Stimulated activated naive CD4-positive, alpha-beta T cell (primary cell): ENCODE results near the gene TRIM23.

ENCODE experiments used
- DNase-seq, 6 experiments: peaks; one replicate each; lab custom pipeline; 2025; lab: John Stamatoyannopoulos, UW

The TRIM23 gene

GRCh38 chr5:65563777-65564176, 60.4 kb downstream of the TRIM23 start:
- peak in 1 of 6 experiments; percentile 22 for DNase-seq

GRCh38 chr5:65562731-65563701, 61.1 kb downstream of the TRIM23 start, which contains the start of the genes CENPK and PPWD1:
Gene CENPK (minus strand): TSS chr5:65563168. CDS start chr5:65554907, 8,261 bp downstream.
Gene PPWD1 (plus strand): TSS chr5:65563296. CDS start chr5:65563311, 15 bp downstream.
- DNase-seq = peak; percentile 90 to 94 (median 94)

- DNase-seq = no peak
Measured at GRCh38 chr5:65556718-65557117, 67.4 kb downstream of the TRIM23 start.

DNA sequence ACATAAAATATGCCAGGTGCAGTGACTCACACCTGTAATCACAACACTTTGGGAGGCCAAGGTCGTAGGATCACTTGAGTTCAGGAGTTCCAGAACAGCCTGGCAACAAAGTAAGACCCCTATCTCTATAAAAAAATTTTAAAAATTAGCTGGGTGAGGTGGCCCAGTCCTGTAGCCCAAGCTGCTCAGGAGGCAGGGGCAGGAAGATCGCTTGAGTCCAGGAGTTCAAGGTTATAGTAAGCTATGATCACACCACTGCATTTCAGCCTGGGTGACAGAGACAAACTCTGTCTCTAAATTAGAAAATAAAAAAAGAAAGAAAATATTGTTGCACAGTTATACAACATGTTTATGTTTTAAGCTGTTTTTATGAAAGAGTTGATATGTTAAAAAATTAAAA, 68.0 kb downstream of the TRIM23 start:
- no peak for DNase-seq

DNA sequence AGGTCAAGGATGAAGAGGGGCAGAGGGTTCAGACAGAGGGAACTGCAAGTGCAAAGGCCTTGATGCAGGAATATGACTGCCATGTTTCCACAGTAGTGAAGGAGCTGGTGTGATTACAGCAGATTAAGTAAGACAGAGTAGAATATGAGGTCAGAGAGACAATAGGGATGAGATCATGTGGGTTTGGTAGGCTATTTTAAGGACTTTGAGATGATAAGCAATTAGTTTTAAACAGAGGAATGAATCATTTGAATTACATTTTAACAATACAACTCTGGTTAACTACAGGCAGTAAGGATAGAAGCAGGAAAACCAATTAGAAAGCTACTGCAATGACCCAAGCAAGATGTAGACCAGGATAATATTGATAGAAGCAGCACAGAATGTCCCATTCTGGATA, 68.8 kb downstream of the TRIM23 start:
- DNase-seq = no peak

GRCh38 chr5:65553941-65554340, 70.2 kb downstream of the TRIM23 start:
- DNase-seq = no peak

DNA sequence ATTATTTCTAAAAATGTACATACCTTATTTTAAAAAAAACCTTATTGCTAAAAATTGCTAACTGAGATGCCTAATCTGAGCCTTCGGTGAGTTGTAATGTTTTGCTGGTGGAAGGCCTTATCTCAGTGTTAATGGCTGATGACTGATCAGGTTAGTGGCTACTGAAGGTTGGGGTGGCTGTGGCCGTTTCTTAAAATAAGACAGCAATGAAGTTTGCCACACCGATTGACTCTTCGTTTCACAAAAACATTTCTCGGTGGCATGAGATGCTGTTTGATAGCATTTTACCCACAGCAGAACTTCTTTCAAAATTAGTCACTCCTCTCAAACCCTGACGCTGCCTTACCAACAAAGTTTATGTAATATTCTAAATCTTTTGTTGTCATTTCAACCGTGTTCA, 75.9 kb downstream of the TRIM23 start:
- DNase-seq = no peak

DNA sequence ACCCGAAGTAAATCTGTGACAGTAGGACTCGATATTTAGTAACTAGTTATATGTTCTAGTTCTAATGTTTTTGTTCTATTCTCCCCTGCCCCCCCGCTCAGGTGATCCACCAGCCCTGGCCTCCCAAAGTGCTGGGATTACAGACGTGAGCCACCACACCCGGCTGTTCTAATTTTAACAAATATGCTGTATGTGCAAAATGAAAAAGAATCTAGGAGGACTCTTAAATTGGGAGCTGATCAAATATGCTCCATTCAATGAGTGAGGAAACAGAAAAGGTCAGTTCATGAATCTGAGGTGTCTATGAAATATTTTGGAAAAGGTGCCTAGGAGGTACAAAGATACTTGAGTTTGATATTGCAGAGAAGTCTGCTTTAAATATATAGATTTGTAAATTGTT, 78.0 kb downstream of the TRIM23 start:
- no peak for DNase-seq

DNA sequence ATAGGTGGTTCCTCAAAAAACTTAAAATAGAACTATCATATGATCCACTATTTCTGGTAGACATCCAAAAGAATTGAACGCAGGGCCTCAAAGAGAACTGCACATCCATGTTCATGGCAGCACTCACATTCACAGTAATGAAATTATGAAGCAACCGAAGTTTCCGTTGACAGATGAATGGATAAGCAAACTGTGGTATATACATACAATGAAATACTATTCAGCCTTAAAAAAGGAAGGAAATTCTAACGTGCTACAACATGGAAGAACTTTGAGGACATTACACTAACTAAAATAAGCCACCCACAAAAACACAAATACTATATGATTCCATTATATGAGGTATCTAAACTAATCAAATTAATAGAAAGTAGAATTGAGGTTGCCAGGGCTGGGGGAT, 79.7 kb downstream of the TRIM23 start:
- no peak for DNase-seq

- no peak for DNase-seq
Measured at GRCh38 chr5:65539827-65540226, 84.3 kb downstream of the TRIM23 start.
